Fibroblast of skin of right biceps (primary cell): ENCODE measurements around the gene PHB1.
"Not testable (repeated sequence)": the region's sequence is repeated elsewhere in the genome, so short reads cannot be mapped to it uniquely, and the experiment has no call there.

ENCODE experiments used
- DNase-seq: peaks from one replicate; pipeline ENCODE4 v3.0.0-alpha.2; 2013

The PHB1 gene

GRCh38 chr17:49439305-49439672 lies 24.6 kb upstream of the PHB1 start:
- DNase-seq: no peak

- DNase-seq: no peak
Observed at GRCh38 chr17:49438436-49439278, 24.0 kb upstream of the PHB1 start.

- DNase-seq: no peak
Observed at GRCh38 chr17:49437696-49438435, 23.2 kb upstream of the PHB1 start.

- no peak for DNase-seq
Observed at GRCh38 chr17:49436174-49436573, 21.5 kb upstream of the PHB1 start.

- DNase-seq: no peak
Observed at GRCh38 chr17:49435671-49436029, 21.0 kb upstream of the PHB1 start.

- DNase-seq: peak; percentile 57
Observed at GRCh38 chr17:49434821-49435670, 20.4 kb upstream of the PHB1 start.

- no peak for DNase-seq
Observed at GRCh38 chr17:49433000-49433694, 18.5 kb upstream of the PHB1 start.

GRCh38 chr17:49431743-49432142 lies 17.1 kb upstream of the PHB1 start:
- no peak for DNase-seq

GRCh38 chr17:49425004-49425286 lies 10.3 kb upstream of the PHB1 start:
- no peak for DNase-seq

GRCh38 chr17:49424276-49425003 lies 9.8 kb upstream of the PHB1 start:
- DNase-seq: not testable (repeated sequence)

- DNase-seq: no peak
Observed at GRCh38 chr17:49422714-49423113, 8.0 kb upstream of the PHB1 start.

- DNase-seq: not testable (repeated sequence)
Observed at GRCh38 chr17:49419761-49420160, 5.1 kb upstream of the PHB1 start.

- DNase-seq: not testable (repeated sequence)
Observed at GRCh38 chr17:49418754-49419740, 4.4 kb upstream of the PHB1 start.

GRCh38 chr17:49414271-49414621 lies 436 bp downstream of the PHB1 start:
- no peak for DNase-seq

- DNase-seq: no peak
Observed at GRCh38 chr17:49409066-49409465, 5.6 kb downstream of the PHB1 start.

GRCh38 chr17:49407981-49408501 lies 6.6 kb downstream of the PHB1 start:
- peak; percentile 46 for DNase-seq

GRCh38 chr17:49407086-49407485 lies 7.6 kb downstream of the PHB1 start:
- DNase-seq: no peak

GRCh38 chr17:49406421-49407061 lies 8.1 kb downstream of the PHB1 start:
- no peak for DNase-seq

GRCh38 chr17:49404906-49405305 lies 9.8 kb downstream of the PHB1 start:
- DNase-seq: no peak

- no peak for DNase-seq
Observed at GRCh38 chr17:49404361-49404760, 10.3 kb downstream of the PHB1 start.
